ENCODE results near the gene PRPF40A. TPM values are rescaled to one million over a fixed set of nuclear protein-coding genes. Genes with fewer than 3 reads are reported as not detected.
A peak's percentile ranks its signal among the peaks of the same experiment; 100 is the strongest.
"Not testable (repeated sequence)": the region's sequence is repeated elsewhere in the genome, so short reads cannot be mapped to it uniquely, and the experiment has no call there.

The PRPF40A gene
- polyA plus RNA-seq (ENCODE audit: insufficient read length in 4 of 4): 100 to 1,000 TPM in 3 of 4 donors, 10 to 100 TPM in 1; 91.0 to 151 (median 134) TPM

- peak; percentile 95 to 97 (median 96) for DNase-seq (ENCODE audit: low read depth in 4 of 4, low spot score in 3 of 4)
These were observed at the start of gene PRPF40A for GRCh38 chr2:152717228-152718075. Gene PRPF40A (minus strand): TSS chr2:152717461. CDS start chr2:152717439, 22 bp downstream.

GRCh38 chr2:152766928-152767327, 49.7 kb upstream of the PRPF40A start:
- DNase-seq (ENCODE audit: low read depth in 4 of 4, low spot score in 3 of 4): no peak

- DNase-seq (ENCODE audit: low read depth in 4 of 4, low spot score in 3 of 4): no peak
These were observed 46.4 kb upstream of the PRPF40A start for GRCh38 chr2:152763651-152764050.

GRCh38 chr2:152763208-152763607, 45.9 kb upstream of the PRPF40A start:
- not testable (repeated sequence) for DNase-seq (ENCODE audit: low read depth in 4 of 4, low spot score in 3 of 4)

GRCh38 chr2:152762202-152762601, 44.9 kb upstream of the PRPF40A start:
- no peak for DNase-seq (ENCODE audit: low read depth in 4 of 4, low spot score in 3 of 4)

GRCh38 chr2:152761214-152761613, 44.0 kb upstream of the PRPF40A start:
- DNase-seq (ENCODE audit: low read depth in 4 of 4, low spot score in 3 of 4): no peak

GRCh38 chr2:152759290-152760072, 42.2 kb upstream of the PRPF40A start:
- DNase-seq (ENCODE audit: low read depth in 4 of 4, low spot score in 3 of 4): no peak

GRCh38 chr2:152755029-152755428, 37.8 kb upstream of the PRPF40A start:
- DNase-seq (ENCODE audit: low read depth in 4 of 4, low spot score in 3 of 4): no peak

GRCh38 chr2:152747751-152748150, 30.5 kb upstream of the PRPF40A start:
- DNase-seq (ENCODE audit: low read depth in 4 of 4, low spot score in 3 of 4): not testable (repeated sequence)

GRCh38 chr2:152743002-152743401, 25.7 kb upstream of the PRPF40A start:
- DNase-seq (ENCODE audit: low read depth in 4 of 4, low spot score in 3 of 4): no peak

- no peak for DNase-seq (ENCODE audit: low read depth in 4 of 4, low spot score in 3 of 4)
These were observed 23.6 kb upstream of the PRPF40A start for GRCh38 chr2:152740743-152741328.

- not testable (repeated sequence) for DNase-seq (ENCODE audit: low read depth in 4 of 4, low spot score in 3 of 4)
These were observed 22.4 kb upstream of the PRPF40A start for GRCh38 chr2:152739705-152740104.

- no peak for DNase-seq (ENCODE audit: low read depth in 4 of 4, low spot score in 3 of 4)
These were observed 21.2 kb upstream of the PRPF40A start for GRCh38 chr2:152738438-152738837.

GRCh38 chr2:152737509-152737908, 20.2 kb upstream of the PRPF40A start:
- DNase-seq (ENCODE audit: low read depth in 4 of 4, low spot score in 3 of 4): not testable (repeated sequence)

GRCh38 chr2:152730591-152731333, 13.5 kb upstream of the PRPF40A start:
- DNase-seq (ENCODE audit: low read depth in 4 of 4, low spot score in 3 of 4): no peak

- DNase-seq (ENCODE audit: low read depth in 4 of 4, low spot score in 3 of 4): no peak
These were observed 12.6 kb upstream of the PRPF40A start for GRCh38 chr2:152729844-152730243.

GRCh38 chr2:152723918-152724317, 6.7 kb upstream of the PRPF40A start:
- no peak for DNase-seq (ENCODE audit: low read depth in 4 of 4, low spot score in 3 of 4)

- DNase-seq (ENCODE audit: low read depth in 4 of 4, low spot score in 3 of 4): not testable (repeated sequence)
These were observed 5.4 kb upstream of the PRPF40A start for GRCh38 chr2:152722639-152723038.

GRCh38 chr2:152720794-152721193, 3.5 kb upstream of the PRPF40A start:
- DNase-seq (ENCODE audit: low read depth in 4 of 4, low spot score in 3 of 4): no peak

- peak in 2 of 4 donors; percentile 29 to 32 for DNase-seq (ENCODE audit: low read depth in 4 of 4, low spot score in 3 of 4)
These were observed 1.8 kb upstream of the PRPF40A start for GRCh38 chr2:152718909-152719645.
